ENCODE results near the gene SWI5. TPM values are rescaled to one million over a fixed set of nuclear protein-coding genes. Genes with fewer than 3 reads are reported as not detected.

SWI5 gene
- total RNA-seq, 1 donor from 2014 or later: 29.2 TPM

DNA sequence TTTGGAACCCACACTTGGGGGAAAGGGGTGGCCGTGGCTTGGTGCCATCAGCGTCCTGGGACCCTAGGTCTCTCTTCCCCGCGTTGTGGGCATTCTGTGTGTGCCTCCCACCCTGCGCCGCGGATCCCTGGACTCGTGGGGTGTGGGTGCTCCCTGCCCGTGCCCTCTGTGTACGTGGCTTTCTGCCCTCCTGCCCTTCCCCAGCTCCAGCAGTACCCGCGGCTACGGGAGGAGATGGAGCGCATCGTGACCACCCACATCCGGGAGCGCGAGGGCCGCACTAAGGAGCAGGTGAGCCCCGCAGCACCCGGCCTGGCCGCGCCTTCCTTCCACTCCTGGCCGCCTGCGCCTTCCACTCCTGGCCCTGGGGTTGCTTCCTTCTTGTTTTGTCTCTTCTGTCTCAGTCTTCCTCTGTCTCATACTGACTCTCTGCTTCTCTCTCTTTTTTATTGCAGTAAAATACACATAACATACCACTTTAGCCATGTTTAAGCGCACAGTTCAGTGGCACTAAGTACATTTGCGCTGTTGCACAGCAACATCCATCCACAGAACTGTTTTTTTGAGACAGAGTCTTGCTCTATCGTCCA, 42.2 kb upstream of the SWI5 start:
- no peak for TF ChIP-seq EZH2 (IDR thresholded peaks at IDR 0.05; ENCODE audit: insufficient read depth, low read length)
- TF ChIP-seq, protein P1, sequence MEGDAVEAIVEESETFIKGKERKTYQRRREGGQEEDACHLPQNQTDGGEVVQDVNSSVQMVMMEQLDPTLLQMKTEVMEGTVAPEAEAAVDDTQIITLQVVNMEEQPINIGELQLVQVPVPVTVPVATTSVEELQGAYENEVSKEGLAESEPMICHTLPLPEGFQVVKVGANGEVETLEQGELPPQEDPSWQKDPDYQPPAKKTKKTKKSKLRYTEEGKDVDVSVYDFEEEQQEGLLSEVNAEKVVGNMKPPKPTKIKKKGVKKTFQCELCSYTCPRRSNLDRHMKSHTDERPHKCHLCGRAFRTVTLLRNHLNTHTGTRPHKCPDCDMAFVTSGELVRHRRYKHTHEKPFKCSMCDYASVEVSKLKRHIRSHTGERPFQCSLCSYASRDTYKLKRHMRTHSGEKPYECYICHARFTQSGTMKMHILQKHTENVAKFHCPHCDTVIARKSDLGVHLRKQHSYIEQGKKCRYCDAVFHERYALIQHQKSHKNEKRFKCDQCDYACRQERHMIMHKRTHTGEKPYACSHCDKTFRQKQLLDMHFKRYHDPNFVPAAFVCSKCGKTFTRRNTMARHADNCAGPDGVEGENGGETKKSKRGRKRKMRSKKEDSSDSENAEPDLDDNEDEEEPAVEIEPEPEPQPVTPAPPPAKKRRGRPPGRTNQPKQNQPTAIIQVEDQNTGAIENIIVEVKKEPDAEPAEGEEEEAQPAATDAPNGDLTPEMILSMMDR (IDR thresholded peaks at IDR 0.05; ENCODE audit: insufficient read depth, low read depth, low read length): no peak
- no peaks in the 10 kb centered on the region for H3K4me1 Mint-ChIP-seq (ENCODE audit: low read depth, unreplicated experiment)
- Histone ChIP-seq H3K79me2 (ENCODE audit: insufficient read depth, low read length) (no peaks in the 10 kb centered on the region), H3K27me3 (ENCODE audit: insufficient read depth, low read length) (no peaks in the 10 kb centered on the region), H3K9ac (ENCODE audit: low read length) (no peak overlapping the region), H4K20me1 (ENCODE audit: insufficient read depth, low read length) (no peaks in the 10 kb centered on the region), H3K4me1 (ENCODE audit: insufficient read depth, low read length) (no peaks in the 10 kb centered on the region), H3K27ac (ENCODE audit: low read depth, low read length) (no peak overlapping the region), H2AFZ (ENCODE audit: low read depth, low read length) (no peak overlapping the region), H3K36me3 (ENCODE audit: insufficient read depth, low read length) (no peaks in the 10 kb centered on the region), H3K4me2 (ENCODE audit: low read length) (no peak overlapping the region), H3K4me3 (ENCODE audit: insufficient read depth, low read depth, low read length) (no peak overlapping the region), H3K9me3 (ENCODE audit: insufficient read depth, low read depth, low read length) (no peaks in the 10 kb centered on the region)
- DNase-seq (ENCODE audit: low read depth) (no peak), FAIRE-seq (no peak)
- H3K4me3 Mint-ChIP-seq (ENCODE audit: unreplicated experiment): no peak overlapping the region
- H3K27ac Mint-ChIP-seq (ENCODE audit: unreplicated experiment): no peak overlapping the region
- peaks cover 2% of the 10 kb centered on the region for H3K9me3 Mint-ChIP-seq (ENCODE audit: unreplicated experiment)
- H3K36me3 Mint-ChIP-seq (ENCODE audit: low read depth, unreplicated experiment): peaks cover 6% of the 10 kb centered on the region
- H3K27me3 Mint-ChIP-seq (ENCODE audit: low read depth, unreplicated experiment): no peaks in the 10 kb centered on the region

DNA sequence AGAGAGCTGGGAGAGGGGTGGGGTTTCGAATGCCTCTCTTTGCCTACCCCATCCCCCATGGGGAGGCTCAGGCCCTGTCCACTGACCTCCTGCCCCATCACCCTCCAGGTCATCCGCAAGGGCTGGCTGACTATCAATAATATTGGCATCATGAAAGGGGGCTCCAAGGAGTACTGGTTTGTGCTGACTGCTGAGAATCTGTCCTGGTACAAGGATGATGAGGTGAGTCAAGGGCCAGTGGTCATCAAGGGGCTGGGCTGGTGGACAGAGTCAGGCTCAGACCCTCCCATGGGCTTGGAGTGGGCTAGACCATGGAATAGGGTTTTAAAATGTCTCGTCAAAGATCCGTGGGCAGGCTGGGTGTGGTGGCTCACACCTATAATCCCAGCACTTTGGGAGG, 34.0 kb upstream of the SWI5 start:
- Histone ChIP-seq H3K4me3 (ENCODE audit: insufficient read depth, low read depth, low read length) (no peak overlapping the region), H3K9me3 (ENCODE audit: insufficient read depth, low read depth, low read length) (no peaks in the 10 kb centered on the region), H3K9ac (ENCODE audit: low read length) (no peak overlapping the region), H3K4me2 (ENCODE audit: low read length) (no peak overlapping the region), H3K27ac (ENCODE audit: low read depth, low read length) (no peak overlapping the region), H3K27me3 (ENCODE audit: insufficient read depth, low read length) (no peaks in the 10 kb centered on the region), H3K36me3 (ENCODE audit: insufficient read depth, low read length) (no peaks in the 10 kb centered on the region), H4K20me1 (ENCODE audit: insufficient read depth, low read length) (no peaks in the 10 kb centered on the region), H3K4me1 (ENCODE audit: insufficient read depth, low read length) (peaks cover 31% of the 10 kb centered on the region), H2AFZ (ENCODE audit: low read depth, low read length) (no peak overlapping the region), H3K79me2 (ENCODE audit: insufficient read depth, low read length) (no peaks in the 10 kb centered on the region)
- H3K27me3 Mint-ChIP-seq (ENCODE audit: low read depth, unreplicated experiment): no peaks in the 10 kb centered on the region
- peaks cover 14% of the 10 kb centered on the region for H3K4me1 Mint-ChIP-seq (ENCODE audit: low read depth, unreplicated experiment)
- H3K27ac Mint-ChIP-seq (ENCODE audit: unreplicated experiment): no peak overlapping the region
- H3K9me3 Mint-ChIP-seq (ENCODE audit: unreplicated experiment): no peaks in the 10 kb centered on the region
- no peak overlapping the region for H3K4me3 Mint-ChIP-seq (ENCODE audit: unreplicated experiment)
- DNase-seq (ENCODE audit: low read depth): no peak
- H3K36me3 Mint-ChIP-seq (ENCODE audit: low read depth, unreplicated experiment): peaks cover 16% of the 10 kb centered on the region
- TF ChIP-seq, protein P1 (IDR thresholded peaks at IDR 0.05; ENCODE audit: insufficient read depth, low read depth, low read length): no peak
- no peak for TF ChIP-seq EZH2 (IDR thresholded peaks at IDR 0.05; ENCODE audit: insufficient read depth, low read length)
- no peak for FAIRE-seq

DNA sequence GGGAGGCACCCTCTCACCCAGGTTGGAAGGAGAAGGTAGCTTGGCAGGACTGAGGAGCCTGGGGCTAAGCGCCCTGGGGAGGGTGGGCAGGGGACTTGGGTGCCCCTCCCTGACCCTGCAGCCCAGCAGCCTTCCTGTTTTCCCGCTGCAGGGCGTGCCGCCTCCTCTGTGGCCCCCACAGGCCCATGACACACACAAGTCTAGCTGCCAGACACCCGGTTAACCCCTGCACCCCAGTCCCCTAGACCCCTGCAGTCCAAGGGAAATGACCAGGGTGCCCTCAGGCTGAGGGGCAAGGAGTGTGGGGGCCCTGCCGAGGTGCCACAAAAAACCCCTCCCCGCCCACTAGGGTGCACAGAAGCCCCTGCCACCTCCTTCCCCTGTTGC, 33.3 kb upstream of the SWI5 start:
- no peak overlapping the region for H3K4me2 ChIP-seq (ENCODE audit: low read length)
- no peak overlapping the region for H2AFZ ChIP-seq (ENCODE audit: low read depth, low read length)
- H3K4me3 ChIP-seq (ENCODE audit: insufficient read depth, low read depth, low read length): no peak overlapping the region
- DNase-seq (ENCODE audit: low read depth) (no peak), FAIRE-seq (no peak)
- H4K20me1 ChIP-seq (ENCODE audit: insufficient read depth, low read length): no peaks in the 10 kb centered on the region
- H3K36me3 ChIP-seq (ENCODE audit: insufficient read depth, low read length): no peaks in the 10 kb centered on the region
- peaks cover 14% of the 10 kb centered on the region for H3K4me1 Mint-ChIP-seq (ENCODE audit: low read depth, unreplicated experiment)
- no peaks in the 10 kb centered on the region for H3K9me3 Mint-ChIP-seq (ENCODE audit: unreplicated experiment)
- peaks cover 31% of the 10 kb centered on the region for H3K4me1 ChIP-seq (ENCODE audit: insufficient read depth, low read length)
- no peaks in the 10 kb centered on the region for H3K27me3 ChIP-seq (ENCODE audit: insufficient read depth, low read length)
- H3K4me3 Mint-ChIP-seq (ENCODE audit: unreplicated experiment): no peak overlapping the region
- no peaks in the 10 kb centered on the region for H3K79me2 ChIP-seq (ENCODE audit: insufficient read depth, low read length)
- TF ChIP-seq, protein P1 (IDR thresholded peaks at IDR 0.05; ENCODE audit: insufficient read depth, low read depth, low read length): no peak
- TF ChIP-seq EZH2 (IDR thresholded peaks at IDR 0.05; ENCODE audit: insufficient read depth, low read length): no peak
- H3K27ac Mint-ChIP-seq (ENCODE audit: unreplicated experiment): no peak overlapping the region
- no peaks in the 10 kb centered on the region for H3K27me3 Mint-ChIP-seq (ENCODE audit: low read depth, unreplicated experiment)
- no peak overlapping the region for H3K9ac ChIP-seq (ENCODE audit: low read length)
- no peaks in the 10 kb centered on the region for H3K9me3 ChIP-seq (ENCODE audit: insufficient read depth, low read depth, low read length)
- no peak overlapping the region for H3K27ac ChIP-seq (ENCODE audit: low read depth, low read length)
- H3K36me3 Mint-ChIP-seq (ENCODE audit: low read depth, unreplicated experiment): peaks cover 16% of the 10 kb centered on the region

Measured in astrocyte (in vitro differentiated cells and primary cell).